ENCODE results near the gene ARHGEF1.

- TF ChIP-seq CTCF (IDR thresholded peaks at IDR 0.05): no peak
- no peak for TF ChIP-seq POLR2A (IDR thresholded peaks at IDR 0.05)
These were observed 45.3 kb downstream of the ARHGEF1 start, which contains the start of gene ERFL for GRCh38 chr19:41928221-41928683.

All from testis (tissue), 2 donors.